ENCODE measurements around the gene SPAG16. TPM values are rescaled to one million over a fixed set of nuclear protein-coding genes. Genes with fewer than 3 reads are reported as not detected.

SPAG16 gene
- total RNA-seq, 4 donors from 2014 or later: 34.1 to 59.3 (median 46.8) TPM

DNA sequence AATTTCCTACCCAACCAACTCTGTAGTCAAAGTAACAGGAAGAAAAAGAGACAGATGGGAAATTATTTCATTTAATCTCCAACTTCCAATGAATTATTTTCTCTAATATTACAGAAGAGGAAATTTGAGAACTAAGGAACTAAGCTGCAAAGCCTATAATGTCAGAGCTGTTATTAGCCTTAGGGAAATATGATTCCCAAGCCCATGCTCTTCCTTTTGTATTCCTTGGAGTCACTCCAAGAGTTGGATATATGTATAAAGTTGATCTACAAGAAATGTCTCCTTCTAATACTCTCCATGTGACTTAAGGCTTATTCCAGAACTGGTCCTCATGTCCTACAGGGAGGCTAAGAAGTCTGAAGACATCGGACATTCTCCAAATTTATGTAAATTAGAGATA is 1095.0 kb downstream of the SPAG16 start:
- 76 to 81% methylated on average over 1 of the region's 1 CpG for WGBS, 2 donors
- Histone ChIP-seq H3K4me1 (no peaks in the 10 kb centered on the region), H3K27me3 (no peaks in the 10 kb centered on the region), H3K9me3 (no peaks in the 10 kb centered on the region), H3K36me3 (no peaks in the 10 kb centered on the region), H3K4me3 (replicated peaks in 1 of 3) (no peak overlapping the region), H3K27ac (no peak overlapping the region)
- intact Hi-C loops (cut with DNase I): no loop called here
- TF ChIP-seq, protein P1, sequence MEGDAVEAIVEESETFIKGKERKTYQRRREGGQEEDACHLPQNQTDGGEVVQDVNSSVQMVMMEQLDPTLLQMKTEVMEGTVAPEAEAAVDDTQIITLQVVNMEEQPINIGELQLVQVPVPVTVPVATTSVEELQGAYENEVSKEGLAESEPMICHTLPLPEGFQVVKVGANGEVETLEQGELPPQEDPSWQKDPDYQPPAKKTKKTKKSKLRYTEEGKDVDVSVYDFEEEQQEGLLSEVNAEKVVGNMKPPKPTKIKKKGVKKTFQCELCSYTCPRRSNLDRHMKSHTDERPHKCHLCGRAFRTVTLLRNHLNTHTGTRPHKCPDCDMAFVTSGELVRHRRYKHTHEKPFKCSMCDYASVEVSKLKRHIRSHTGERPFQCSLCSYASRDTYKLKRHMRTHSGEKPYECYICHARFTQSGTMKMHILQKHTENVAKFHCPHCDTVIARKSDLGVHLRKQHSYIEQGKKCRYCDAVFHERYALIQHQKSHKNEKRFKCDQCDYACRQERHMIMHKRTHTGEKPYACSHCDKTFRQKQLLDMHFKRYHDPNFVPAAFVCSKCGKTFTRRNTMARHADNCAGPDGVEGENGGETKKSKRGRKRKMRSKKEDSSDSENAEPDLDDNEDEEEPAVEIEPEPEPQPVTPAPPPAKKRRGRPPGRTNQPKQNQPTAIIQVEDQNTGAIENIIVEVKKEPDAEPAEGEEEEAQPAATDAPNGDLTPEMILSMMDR (IDR thresholded peaks at IDR 0.05): no peak
- no peak for TF ChIP-seq POLR2A (IDR thresholded peaks at IDR 0.05)
- no peak for DNase-seq

DNA sequence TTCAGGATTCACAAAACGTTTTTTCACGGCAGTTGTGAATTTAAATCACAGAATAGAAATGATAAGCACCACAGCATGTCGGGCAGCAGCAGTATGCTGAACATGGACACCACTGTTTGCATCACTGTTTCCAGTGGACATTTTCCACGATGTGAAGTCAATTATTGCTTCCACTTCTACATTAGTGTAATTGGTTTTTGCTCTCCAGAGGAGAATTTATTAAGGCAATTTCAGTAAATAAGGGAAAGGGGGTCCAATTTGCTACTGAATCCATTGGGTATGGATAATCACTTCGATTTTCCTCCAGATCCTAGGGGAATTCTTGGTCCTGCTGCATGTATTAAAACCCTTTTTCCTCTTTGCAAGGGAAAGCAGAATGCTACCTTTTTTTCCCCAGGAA is 1096.4 kb downstream of the SPAG16 start:
- Histone ChIP-seq H3K9me3 (no peaks in the 10 kb centered on the region), H3K4me3 (replicated peaks in 1 of 3) (no peak overlapping the region), H3K27me3 (no peaks in the 10 kb centered on the region), H3K36me3 (no peaks in the 10 kb centered on the region), H3K27ac (no peak overlapping the region), H3K4me1 (no peaks in the 10 kb centered on the region)
- intact Hi-C loops (cut with DNase I): no loop called here
- 76 to 83% methylated on average over 5 of the region's 5 CpGs for WGBS, 2 donors
- TF ChIP-seq, protein P1 (IDR thresholded peaks at IDR 0.05): no peak
- no peak for TF ChIP-seq POLR2A (IDR thresholded peaks at IDR 0.05)
- DNase-seq: no peak

DNA sequence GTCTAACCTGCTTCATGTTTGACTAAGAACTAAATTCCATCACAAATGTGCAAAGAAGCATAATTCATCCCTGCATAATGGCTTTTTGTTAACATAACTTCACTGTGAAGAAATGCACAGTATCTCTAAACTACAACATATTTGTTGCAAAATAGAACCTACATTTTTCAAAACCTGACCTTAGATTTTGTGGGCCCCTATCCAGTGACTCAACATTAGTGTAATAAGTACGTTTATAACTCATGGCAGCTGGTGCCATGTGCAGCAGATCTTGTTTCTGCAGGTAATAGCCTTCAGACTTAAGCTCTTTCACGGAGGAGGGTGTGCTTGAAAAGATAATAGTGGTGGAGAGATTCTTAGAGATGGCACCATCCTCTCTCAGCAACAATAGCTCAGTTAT is 1098.0 kb downstream of the SPAG16 start:
- 50 to 70% methylated on average over 2 of the region's 2 CpGs for WGBS, 2 donors
- intact Hi-C loops (cut with DNase I): no loop called here

DNA sequence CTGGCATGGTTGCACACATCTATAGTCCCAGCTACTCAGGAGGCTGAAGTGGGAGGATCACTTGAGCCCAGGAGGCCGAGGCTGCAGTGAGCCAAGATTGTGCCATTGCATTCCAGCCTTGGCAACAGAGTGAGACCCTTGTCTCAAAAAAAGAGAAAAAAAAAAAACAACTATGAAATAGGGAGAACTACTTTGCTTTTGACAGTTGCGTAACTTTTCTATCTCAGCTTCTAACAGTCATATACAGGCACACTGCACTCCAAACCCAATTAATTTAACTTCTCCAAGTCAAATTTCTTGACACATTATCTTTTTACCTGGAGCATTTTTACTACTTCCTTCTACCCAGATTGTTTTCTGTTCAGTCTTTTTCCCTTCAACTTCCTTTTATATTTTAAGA is 1102.5 kb downstream of the SPAG16 start:
- no peaks in the 10 kb centered on the region for H3K27me3 ChIP-seq
- DNase-seq: no peak
- no peak overlapping the region for H3K27ac ChIP-seq
- intact Hi-C loops (cut with DNase I): no loop called here
- 86 to 89% methylated on average over 2 of the region's 2 CpGs for WGBS, 2 donors
- no peak overlapping the region for H3K4me3 ChIP-seq (replicated peaks in 1 of 3)
- no peaks in the 10 kb centered on the region for H3K9me3 ChIP-seq
- TF ChIP-seq POLR2A (IDR thresholded peaks at IDR 0.05): no peak
- TF ChIP-seq, protein P1 (IDR thresholded peaks at IDR 0.05): no peak
- H3K4me1 ChIP-seq: no peaks in the 10 kb centered on the region
- no peaks in the 10 kb centered on the region for H3K36me3 ChIP-seq

More for the DNA sequence above, 1098.0 kb downstream of the SPAG16 start:
- Histone ChIP-seq H3K9me3 (no peaks in the 10 kb centered on the region), H3K27me3 (no peaks in the 10 kb centered on the region), H3K36me3 (no peaks in the 10 kb centered on the region), H3K4me3 (replicated peaks in 1 of 3) (no peak overlapping the region), H3K27ac (no peak overlapping the region), H3K4me1 (no peaks in the 10 kb centered on the region)
- no peak for TF ChIP-seq POLR2A (IDR thresholded peaks at IDR 0.05)
- TF ChIP-seq, protein P1 (IDR thresholded peaks at IDR 0.05): no peak
- no peak for DNase-seq

DNA sequence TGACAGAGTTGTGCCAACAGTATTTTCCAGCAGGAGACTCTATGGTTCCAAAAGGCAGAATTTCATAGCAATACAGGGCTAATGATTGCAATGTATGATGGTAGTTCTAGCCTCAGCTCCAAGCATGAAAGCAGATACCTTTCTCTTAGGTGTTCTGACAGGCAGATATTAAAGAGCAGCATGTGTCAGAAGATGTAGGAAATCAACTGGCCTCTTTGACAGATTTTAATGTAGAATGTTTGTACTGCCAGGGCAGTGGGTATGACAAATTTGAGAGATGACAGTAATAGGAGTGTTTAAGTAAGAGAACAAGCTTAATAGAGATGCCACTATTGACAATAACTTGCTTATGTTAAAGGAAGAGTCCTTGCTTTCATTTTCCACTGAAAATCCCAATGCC is 1105.1 kb downstream of the SPAG16 start:
- DNase-seq: no peak
- H3K27me3 ChIP-seq: no peaks in the 10 kb centered on the region
- H3K4me3 ChIP-seq (replicated peaks in 1 of 3): no peak overlapping the region
- H3K36me3 ChIP-seq: no peaks in the 10 kb centered on the region
- H3K9me3 ChIP-seq: no peaks in the 10 kb centered on the region
- H3K27ac ChIP-seq: no peak overlapping the region
- TF ChIP-seq, protein P1 (IDR thresholded peaks at IDR 0.05): no peak
- TF ChIP-seq POLR2A (IDR thresholded peaks at IDR 0.05): no peak
- no peaks in the 10 kb centered on the region for H3K4me1 ChIP-seq
- intact Hi-C loops (cut with DNase I): no loop called here
